ENCODE measurements around the gene IZUMO2.

DNA sequence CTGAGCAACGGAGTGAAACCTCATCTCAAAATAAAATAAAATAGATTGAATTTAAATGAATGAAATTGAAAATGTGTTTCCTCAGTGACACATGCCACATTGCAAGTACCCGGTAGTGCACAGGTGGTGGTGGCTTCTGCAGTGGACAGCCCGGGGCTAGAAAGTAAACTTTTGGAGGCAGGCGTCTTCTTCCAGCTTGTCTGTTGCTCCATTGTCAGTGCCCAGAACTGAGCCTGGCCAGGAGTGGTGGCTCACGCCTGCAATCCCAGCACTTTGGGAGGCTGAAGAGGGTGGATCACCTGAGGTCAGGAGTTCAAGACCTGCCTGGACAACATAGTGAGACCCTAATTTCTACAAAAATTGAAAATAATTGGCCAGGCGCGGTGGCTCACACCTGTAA, 46.0 kb upstream of the IZUMO2 start:
- TF ChIP-seq EZH2 (IDR thresholded peaks at IDR 0.05; ENCODE audit: borderline replicate concordance, insufficient read depth, low read length, poor library complexity, severe bottlenecking) = no peak
- no peak for TF ChIP-seq POLR2AphosphoS5 (IDR thresholded peaks at IDR 0.05)
- TF ChIP-seq, protein P1, sequence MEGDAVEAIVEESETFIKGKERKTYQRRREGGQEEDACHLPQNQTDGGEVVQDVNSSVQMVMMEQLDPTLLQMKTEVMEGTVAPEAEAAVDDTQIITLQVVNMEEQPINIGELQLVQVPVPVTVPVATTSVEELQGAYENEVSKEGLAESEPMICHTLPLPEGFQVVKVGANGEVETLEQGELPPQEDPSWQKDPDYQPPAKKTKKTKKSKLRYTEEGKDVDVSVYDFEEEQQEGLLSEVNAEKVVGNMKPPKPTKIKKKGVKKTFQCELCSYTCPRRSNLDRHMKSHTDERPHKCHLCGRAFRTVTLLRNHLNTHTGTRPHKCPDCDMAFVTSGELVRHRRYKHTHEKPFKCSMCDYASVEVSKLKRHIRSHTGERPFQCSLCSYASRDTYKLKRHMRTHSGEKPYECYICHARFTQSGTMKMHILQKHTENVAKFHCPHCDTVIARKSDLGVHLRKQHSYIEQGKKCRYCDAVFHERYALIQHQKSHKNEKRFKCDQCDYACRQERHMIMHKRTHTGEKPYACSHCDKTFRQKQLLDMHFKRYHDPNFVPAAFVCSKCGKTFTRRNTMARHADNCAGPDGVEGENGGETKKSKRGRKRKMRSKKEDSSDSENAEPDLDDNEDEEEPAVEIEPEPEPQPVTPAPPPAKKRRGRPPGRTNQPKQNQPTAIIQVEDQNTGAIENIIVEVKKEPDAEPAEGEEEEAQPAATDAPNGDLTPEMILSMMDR (IDR thresholded peaks at IDR 0.05; ENCODE audit: poor library complexity, severe bottlenecking) = no peak
- TF ChIP-seq EP300 (conservative IDR thresholded peaks at IDR 0.05; ENCODE audit: poor library complexity, severe bottlenecking) = no peak

Data from neural cell (in vitro differentiated cells).